HL-60 (cell line): Measurements from ENCODE around the gene TOR1AIP2.

Source experiments
- POLR2AphosphoS5 ChIP-seq: IDR thresholded peaks from 2 replicates; pipeline ENCODE4 v1.6.1; 2012; ENCODE audit warnings: low read depth
- TF ChIP-seq, protein P1 (sequence below): IDR thresholded peaks from 2 replicates; pipeline ENCODE4 v1.6.1; 2012; ENCODE audit warnings: low read depth; ENCODE audit not compliant: insufficient replicate concordance
- TF ChIP-seq, protein P2 (sequence below): IDR thresholded peaks from one replicate; pipeline ENCODE4 v1.5.1; 2011; ENCODE audit warnings: low read length, control low read depth, inconsistent platforms; ENCODE audit not compliant: insufficient read depth

DNA sequence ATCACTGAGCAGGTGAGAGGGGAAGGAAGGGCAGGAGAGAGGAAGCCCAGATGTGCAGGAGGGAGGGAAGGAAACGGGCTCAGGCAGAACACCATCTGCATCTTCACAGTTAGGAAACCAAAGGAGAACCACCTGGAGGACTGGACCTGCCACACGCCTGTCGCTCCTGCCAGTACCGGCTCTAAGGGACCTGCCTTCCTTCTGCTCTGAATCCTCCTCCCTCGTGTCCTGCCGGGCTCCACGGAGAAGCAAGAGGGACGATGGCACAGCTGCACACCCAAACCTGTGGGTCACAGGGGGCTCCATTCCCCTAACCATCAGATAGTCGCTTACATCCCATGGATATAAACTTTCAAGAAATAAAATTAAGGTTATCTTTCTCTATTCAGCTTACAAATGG is 56.1 kb downstream of the TOR1AIP2 start:
- TF ChIP-seq, protein P1, sequence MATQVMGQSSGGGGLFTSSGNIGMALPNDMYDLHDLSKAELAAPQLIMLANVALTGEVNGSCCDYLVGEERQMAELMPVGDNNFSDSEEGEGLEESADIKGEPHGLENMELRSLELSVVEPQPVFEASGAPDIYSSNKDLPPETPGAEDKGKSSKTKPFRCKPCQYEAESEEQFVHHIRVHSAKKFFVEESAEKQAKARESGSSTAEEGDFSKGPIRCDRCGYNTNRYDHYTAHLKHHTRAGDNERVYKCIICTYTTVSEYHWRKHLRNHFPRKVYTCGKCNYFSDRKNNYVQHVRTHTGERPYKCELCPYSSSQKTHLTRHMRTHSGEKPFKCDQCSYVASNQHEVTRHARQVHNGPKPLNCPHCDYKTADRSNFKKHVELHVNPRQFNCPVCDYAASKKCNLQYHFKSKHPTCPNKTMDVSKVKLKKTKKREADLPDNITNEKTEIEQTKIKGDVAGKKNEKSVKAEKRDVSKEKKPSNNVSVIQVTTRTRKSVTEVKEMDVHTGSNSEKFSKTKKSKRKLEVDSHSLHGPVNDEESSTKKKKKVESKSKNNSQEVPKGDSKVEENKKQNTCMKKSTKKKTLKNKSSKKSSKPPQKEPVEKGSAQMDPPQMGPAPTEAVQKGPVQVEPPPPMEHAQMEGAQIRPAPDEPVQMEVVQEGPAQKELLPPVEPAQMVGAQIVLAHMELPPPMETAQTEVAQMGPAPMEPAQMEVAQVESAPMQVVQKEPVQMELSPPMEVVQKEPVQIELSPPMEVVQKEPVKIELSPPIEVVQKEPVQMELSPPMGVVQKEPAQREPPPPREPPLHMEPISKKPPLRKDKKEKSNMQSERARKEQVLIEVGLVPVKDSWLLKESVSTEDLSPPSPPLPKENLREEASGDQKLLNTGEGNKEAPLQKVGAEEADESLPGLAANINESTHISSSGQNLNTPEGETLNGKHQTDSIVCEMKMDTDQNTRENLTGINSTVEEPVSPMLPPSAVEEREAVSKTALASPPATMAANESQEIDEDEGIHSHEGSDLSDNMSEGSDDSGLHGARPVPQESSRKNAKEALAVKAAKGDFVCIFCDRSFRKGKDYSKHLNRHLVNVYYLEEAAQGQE: no peak
- TF ChIP-seq, protein P2, sequence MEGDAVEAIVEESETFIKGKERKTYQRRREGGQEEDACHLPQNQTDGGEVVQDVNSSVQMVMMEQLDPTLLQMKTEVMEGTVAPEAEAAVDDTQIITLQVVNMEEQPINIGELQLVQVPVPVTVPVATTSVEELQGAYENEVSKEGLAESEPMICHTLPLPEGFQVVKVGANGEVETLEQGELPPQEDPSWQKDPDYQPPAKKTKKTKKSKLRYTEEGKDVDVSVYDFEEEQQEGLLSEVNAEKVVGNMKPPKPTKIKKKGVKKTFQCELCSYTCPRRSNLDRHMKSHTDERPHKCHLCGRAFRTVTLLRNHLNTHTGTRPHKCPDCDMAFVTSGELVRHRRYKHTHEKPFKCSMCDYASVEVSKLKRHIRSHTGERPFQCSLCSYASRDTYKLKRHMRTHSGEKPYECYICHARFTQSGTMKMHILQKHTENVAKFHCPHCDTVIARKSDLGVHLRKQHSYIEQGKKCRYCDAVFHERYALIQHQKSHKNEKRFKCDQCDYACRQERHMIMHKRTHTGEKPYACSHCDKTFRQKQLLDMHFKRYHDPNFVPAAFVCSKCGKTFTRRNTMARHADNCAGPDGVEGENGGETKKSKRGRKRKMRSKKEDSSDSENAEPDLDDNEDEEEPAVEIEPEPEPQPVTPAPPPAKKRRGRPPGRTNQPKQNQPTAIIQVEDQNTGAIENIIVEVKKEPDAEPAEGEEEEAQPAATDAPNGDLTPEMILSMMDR: no peak
- TF ChIP-seq POLR2AphosphoS5: no peak
